Measurements from ENCODE around the gene ZNF200.
"Not testable (repeated sequence)": the region's sequence is repeated elsewhere in the genome, so short reads cannot be mapped to it uniquely, and the experiment has no call there.

Gene ZNF200

GRCh38 chr16:3252967-3253366 lies 18.0 kb upstream of the ZNF200 start:
- no peak for DNase-seq

GRCh38 chr16:3249451-3249850 lies 14.5 kb upstream of the ZNF200 start:
- DNase-seq, result no peak

GRCh38 chr16:3249020-3249419 lies 14.1 kb upstream of the ZNF200 start:
- DNase-seq, result no peak

GRCh38 chr16:3248596-3248995 lies 13.6 kb upstream of the ZNF200 start:
- no peak for DNase-seq

- DNase-seq, result no peak
Observed at GRCh38 chr16:3246876-3247275, 11.9 kb upstream of the ZNF200 start.

- DNase-seq, result no peak
Observed at GRCh38 chr16:3246002-3246401, 11.0 kb upstream of the ZNF200 start.

- DNase-seq, result no peak
Observed at GRCh38 chr16:3243882-3244281, 8.9 kb upstream of the ZNF200 start.

GRCh38 chr16:3242709-3243108 lies 7.8 kb upstream of the ZNF200 start:
- DNase-seq, result no peak

GRCh38 chr16:3241761-3242160 lies 6.8 kb upstream of the ZNF200 start:
- DNase-seq, result no peak

GRCh38 chr16:3235856-3236669 lies 1.1 kb upstream of the ZNF200 start:
- peak; percentile 20 for DNase-seq

GRCh38 chr16:3234543-3234856 lies 458 bp downstream of the ZNF200 start:
- no peak for DNase-seq

GRCh38 chr16:3223913-3224515 lies 10.9 kb downstream of the ZNF200 start:
- no peak for DNase-seq

- DNase-seq, result no peak
Observed at GRCh38 chr16:3220839-3221238, 14.1 kb downstream of the ZNF200 start.

GRCh38 chr16:3216263-3216640 lies 18.7 kb downstream of the ZNF200 start:
- no peak for DNase-seq

GRCh38 chr16:3215601-3216262 lies 19.2 kb downstream of the ZNF200 start:
- no peak for DNase-seq

- DNase-seq, result peak; percentile 56
Observed at GRCh38 chr16:3214904-3215600, 19.9 kb downstream of the ZNF200 start.

- no peak for DNase-seq
Observed at GRCh38 chr16:3212567-3212966, 22.4 kb downstream of the ZNF200 start.

GRCh38 chr16:3212006-3212405 lies 23.0 kb downstream of the ZNF200 start:
- no peak for DNase-seq

GRCh38 chr16:3207086-3207953 lies 27.6 kb downstream of the ZNF200 start:
- no peak for DNase-seq

GRCh38 chr16:3205939-3206338 lies 29.0 kb downstream of the ZNF200 start:
- DNase-seq, result not testable (repeated sequence)

- DNase-seq, result no peak
Observed at GRCh38 chr16:3202903-3203539, 31.9 kb downstream of the ZNF200 start.

Data from CD4-positive, alpha-beta T cell treated with Interleukin-4 for 4 hours (primary cell).